H54 (cell line): ENCODE data around the gene SND1.

ENCODE experiments used
- DNase-seq: peaks from one replicate; pipeline ENCODE4 v3.0.0; 2011; ENCODE audit warnings: low spot score, mixed read lengths; ENCODE audit not compliant: insufficient read length
- FAIRE-seq: peaks from 3 replicates; lab custom pipeline; 2011; peaks lifted over from hg19 to GRCh38; lab: Jason Lieb, UNC
- POLR2A ChIP-seq: IDR thresholded peaks from 2 replicates; pipeline ENCODE4 v1.6.1; 2011; ENCODE audit warnings: low read depth, mild to moderate bottlenecking, low read length

SND1 gene

DNA sequence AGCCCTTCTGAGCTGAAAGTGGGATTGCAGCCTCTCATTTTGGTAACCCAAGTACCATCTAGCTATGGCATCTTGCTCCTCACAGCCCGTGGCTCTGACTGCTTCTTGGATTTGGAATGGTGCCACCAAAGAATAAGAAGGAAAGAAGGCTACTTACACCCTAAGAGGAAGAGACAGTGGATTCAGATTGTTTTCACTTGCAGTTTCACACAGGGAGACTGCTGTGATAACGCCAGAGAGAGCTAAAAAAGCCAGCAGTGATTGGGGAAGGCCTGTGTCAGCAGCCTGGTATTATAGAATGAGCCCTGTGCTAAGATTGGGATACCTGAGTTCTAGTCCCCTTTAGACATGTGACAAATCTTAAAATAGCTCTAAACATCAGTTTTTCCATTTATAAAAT, 382.8 kb downstream of the SND1 start:
- DNase-seq (no peak), FAIRE-seq (no peak)
- no peak for TF ChIP-seq POLR2A

DNA sequence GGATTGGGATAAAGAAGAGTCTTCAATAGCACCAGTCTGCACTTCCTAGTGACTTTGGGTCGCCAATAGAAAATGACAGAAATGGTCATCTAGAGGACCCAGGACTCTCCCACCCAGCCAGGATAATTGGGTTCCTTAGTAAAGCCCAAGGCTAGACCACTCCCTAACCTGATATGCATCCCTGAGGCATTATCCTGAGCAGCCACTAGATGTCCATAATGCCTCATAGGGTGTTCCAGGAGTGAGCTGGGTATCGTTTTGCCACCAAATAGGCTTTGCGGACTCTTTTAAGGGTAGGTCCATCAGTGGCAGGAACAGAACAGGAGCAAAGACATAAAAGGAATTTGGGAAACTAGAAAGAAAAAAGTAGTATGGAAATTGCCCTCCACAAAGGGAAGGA, 383.7 kb downstream of the SND1 start:
- TF ChIP-seq POLR2A = no peak
- FAIRE-seq (no peak), DNase-seq (no peak)

DNA sequence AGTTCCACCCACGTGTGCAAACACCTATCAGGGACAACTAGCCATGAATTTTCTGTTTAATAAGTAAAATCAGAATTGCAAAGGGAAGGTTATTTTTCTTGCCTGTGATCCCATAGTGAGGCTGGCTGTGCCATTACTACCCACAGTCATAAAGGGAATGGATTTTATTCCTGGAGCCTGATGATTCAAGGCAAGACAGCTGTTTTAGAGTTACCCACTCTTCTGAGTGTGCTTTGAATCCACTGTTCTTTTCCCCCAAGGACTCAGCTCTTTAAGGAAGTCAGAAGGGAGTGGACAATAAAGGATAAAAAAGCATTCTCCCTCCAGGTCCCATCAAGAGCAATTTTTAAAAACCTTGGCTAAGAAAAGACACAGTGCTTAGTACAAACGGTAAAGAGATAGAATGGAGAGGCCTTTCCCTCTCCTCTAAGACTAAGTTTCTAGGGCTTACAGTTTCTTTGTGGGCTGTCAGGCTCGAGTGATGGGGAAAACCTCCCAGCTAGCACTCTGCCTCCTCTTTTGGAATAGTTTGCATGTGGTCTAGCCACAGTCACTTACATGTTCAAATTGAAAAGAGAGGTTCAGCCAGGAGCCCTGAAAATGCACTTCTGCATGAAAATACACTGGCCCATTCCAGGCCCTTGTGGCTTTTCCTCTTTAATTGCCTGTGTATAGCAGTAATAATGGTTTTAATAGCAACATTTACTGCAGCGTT, 384.4 kb downstream of the SND1 start:
- FAIRE-seq = no peak
- no peak for DNase-seq
- no peak for TF ChIP-seq POLR2A

DNA sequence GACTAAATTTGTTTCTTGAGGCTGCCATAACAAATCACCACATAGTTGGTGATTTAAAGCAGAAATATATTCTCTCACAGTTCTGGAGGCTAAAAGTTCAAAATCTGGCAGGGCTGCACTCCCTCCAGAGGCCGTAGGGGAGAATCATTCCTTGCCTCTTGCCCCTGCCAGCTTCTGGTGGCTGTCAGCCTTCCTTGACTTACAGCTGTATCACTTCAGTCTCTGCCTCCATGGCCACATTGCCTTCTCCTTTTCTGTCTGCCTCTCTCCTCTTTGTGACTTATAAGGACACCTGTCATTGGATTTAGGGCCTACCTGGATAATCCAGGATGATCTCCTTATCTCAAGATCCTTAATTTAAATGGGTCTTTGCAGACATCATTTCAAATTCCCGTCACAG, 385.1 kb downstream of the SND1 start:
- no peak for FAIRE-seq
- DNase-seq = no peak
- no peak for TF ChIP-seq POLR2A

DNA sequence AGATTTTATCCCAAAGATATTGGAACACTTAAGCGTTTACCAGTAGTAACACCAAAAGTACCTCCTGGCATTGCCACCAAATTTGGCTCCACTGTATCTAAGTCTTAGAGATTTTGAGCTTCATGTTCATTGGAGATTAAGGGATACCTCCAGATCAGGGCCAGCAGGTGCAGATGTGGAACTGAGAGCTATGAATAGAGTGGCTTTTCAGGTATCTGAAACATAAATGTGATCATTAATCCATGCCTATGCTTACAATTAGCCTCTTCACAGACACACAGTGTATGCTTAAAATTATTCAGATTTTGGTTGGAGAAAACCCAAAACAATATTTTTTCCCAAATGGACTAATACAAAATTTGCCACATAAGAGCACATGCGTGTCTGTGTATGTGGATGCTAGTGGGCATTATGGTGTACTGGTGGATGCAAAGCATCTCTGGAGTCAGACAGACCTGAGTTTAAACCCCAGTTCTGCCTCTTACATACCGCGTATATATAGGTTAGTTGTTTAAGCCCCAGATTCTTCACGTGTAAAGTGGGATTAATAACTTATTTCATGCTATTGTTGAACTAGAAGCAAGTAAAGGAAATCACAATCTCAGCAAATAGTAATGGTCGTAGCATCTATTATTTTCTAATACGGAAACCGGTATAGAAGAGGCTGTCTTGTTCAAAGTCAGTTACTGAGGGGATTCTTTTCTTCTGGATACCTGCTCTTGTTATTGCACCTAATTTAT, 386.1 kb downstream of the SND1 start:
- no peak for DNase-seq
- TF ChIP-seq POLR2A = no peak
- no peak for FAIRE-seq

DNA sequence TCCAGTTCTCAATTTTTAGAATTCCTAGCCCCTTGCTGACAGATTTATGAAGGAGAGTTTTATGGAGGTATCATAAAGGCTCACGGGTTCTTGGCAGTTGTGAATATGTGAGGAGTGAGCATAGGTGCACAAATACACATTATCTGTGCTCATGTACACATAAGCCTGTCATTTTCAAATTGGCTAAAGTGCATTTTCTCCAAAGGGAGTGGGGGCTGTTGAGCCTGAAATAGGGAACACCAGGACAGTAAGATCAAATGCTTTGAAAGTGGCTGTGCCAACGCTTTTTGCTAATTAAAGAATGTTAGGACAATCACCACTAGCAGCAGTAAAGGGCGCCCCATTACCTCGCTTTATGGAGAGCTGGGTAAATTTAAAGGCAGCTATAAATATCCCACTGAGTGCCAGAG, 387.6 kb downstream of the SND1 start:
- no peak for TF ChIP-seq POLR2A
- no peak for DNase-seq
- no peak for FAIRE-seq

DNA sequence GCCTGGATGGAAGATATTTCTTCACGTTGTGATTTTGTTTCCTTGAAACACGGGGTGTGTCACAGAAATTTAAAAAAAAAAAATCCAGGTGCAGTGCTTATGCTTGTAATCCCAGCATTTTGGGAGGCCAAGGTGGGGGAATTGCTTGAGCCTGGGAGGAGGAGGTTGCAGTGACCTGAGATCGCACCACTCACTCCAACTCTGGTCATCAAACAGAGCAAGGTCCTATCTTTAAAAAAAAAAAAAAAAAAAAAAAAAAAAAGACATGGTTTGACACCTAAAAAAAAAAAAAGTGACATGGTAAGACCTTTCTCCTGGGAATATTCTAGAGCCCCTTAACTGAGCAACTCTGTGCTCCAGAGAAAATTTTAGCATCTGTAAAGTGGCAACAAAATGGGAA, 388.2 kb downstream of the SND1 start:
- no peak for FAIRE-seq
- no peak for DNase-seq
- TF ChIP-seq POLR2A = no peak

DNA sequence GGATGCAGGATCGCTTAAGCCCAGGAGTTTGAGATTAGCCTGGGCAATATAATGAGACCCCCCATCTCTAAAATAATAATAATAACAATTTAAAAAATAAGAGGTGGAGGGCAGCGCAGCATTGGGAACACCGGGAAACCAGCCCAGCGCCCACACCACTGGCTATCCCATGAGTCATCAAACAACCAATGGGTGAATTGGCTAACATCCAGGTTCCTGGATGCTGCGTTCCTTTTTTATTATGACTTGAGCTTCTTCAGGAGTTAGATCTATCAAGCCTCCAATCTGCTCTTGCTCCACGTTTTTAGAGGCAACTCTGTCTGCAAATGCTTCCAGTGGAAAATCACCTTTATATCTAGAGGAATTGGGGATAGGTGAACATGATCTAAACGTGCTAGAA, 389.2 kb downstream of the SND1 start:
- FAIRE-seq = no peak

DNA sequence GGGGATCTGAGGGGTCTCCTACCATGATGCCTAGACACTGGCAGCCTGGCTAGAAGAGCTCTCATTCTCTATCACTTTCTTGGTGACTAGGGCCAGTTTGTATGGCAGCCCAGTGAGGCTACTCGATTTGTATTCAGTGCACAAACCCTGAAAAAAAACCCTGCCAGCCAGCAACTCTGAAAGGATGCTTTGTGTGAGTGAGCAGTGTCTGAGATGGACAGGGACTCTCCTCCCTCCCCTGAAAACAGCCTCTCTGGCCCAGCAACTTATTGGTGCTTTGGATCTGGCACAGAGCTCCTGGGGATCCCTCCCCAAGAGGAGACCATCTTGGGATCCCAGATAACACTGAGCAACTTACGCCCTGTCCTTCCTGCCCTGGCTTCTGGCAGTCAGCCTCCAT, 390.0 kb downstream of the SND1 start:
- DNase-seq (no peak), FAIRE-seq (no peak)
- no peak for TF ChIP-seq POLR2A

More for the DNA sequence above, 389.2 kb downstream of the SND1 start:
- no peak for DNase-seq
- TF ChIP-seq POLR2A = no peak

DNA sequence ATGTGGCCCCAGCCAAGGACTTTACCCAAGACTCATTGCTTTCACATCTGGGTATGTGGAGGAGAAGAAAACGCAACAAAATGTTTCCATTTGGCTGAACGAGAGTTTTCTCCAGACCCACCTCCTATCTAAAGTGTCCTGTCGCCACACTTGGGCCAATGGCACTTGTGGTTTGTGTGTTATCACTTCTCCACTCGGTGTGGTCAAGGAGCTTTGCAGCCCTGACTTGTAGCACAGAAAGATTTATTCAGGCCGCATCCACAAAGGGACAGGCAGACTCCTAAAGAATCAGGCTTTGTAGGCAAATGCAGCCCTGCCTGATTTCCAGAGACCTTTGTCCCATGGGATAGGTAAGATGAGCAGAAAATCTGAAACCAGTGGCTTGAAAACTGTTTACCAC, 392.1 kb downstream of the SND1 start:
- FAIRE-seq = no peak
- no peak for DNase-seq
- TF ChIP-seq POLR2A = no peak

DNA sequence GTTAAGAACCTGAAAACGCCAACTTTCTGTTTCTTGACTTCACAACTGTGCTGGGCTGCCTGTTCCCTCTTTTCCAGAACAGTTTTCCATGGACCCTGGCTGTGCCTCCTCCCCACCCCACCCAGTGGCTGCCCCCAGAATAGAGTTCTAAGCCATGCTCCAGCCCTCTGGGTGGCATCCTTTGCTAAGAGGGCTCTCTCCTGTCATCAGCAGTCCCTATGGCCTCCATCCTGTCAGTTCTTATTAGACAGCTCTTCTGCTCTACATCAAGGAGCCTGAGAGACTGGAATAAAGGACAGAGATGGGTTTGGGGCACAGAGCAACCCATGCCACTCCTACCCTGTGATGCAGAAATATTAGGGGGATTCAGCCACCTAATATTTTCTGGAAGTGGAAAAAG, 393.2 kb downstream of the SND1 start:
- DNase-seq = no peak
- no peak for FAIRE-seq
- no peak for TF ChIP-seq POLR2A

DNA sequence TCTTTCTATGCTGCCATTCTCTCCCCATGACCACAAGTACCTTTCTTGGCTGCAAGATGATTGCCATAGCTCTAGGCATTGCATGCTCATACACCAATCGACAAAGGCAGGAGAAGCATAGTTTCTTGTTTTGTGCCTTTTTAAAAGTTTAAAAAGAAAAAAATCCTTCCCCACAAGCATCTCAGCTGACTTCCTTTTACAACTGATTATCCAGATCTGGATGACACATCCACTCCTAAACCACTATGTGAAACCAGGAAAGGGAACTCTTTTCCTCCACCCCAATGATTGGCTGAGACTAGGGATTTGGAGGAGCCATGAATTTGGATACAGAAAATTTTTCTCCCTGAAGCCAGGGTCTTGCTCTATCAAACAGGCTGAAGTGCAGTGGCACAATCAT, 393.8 kb downstream of the SND1 start:
- TF ChIP-seq POLR2A = no peak
- FAIRE-seq (no peak), DNase-seq (no peak)

DNA sequence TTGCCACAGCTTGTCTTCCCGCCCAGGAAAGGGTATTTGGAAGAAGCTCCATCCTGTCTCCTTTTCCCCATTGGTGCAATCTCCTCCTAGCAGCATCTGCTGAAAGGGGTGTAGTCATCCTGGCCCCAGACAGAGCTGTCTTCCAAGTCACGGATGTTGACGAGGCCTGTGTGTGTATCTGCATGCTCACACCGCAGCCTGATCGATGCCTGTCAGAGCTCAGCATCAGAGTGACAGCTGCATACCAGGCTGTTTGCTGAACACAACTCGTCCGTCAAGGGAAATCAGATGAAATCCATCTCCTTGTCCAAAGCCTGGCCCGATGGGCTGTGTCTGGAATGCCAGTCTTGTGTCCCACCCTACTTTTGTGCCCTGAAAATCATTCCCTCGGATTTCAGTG, 400.4 kb downstream of the SND1 start:
- DNase-seq (no peak), FAIRE-seq (no peak)
- TF ChIP-seq POLR2A = no peak

DNA sequence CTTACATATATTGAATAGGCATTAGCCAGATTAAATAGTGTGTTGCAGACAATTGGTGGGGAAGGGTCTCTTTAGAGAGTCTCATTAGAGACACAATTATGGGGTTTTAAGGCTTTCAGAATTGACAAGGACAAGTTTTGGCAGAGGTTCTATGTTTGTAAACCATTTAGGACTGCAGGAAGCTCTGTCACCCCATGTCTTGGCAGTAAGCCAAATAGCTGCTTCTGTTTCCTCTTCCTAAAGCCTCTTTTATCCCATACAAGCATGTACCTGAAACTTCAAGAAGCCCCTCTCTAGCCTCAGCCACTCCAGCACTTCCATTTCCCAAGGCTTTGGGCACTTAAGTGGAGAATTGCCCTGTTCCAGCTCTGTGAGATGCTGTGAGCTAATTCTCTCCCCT, 401.0 kb downstream of the SND1 start:
- no peak for TF ChIP-seq POLR2A
- FAIRE-seq = no peak
- no peak for DNase-seq

DNA sequence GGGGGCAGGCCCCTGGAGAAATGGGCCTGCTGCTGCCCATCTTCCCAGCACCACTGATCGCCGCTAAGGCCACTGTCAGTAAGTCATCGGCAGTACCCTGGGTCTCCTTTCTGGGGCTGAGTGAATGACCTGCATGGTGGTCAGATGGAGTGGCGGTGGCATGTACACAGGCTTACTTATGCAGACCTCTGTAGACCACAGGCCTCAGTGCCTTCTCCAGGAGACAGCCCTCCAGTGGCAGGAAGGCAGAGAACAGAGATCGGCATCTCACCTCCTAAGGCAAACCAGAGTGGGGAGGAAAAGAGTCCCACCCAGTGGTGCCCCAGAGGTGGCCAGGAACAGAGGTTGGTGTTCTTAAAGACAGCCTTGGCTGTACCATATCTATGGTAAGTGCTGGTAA, 402.0 kb downstream of the SND1 start:
- DNase-seq (no peak), FAIRE-seq (no peak)
- TF ChIP-seq POLR2A = no peak
